HUES48 (cell line): ENCODE data around the gene OR2G6.
"Not testable (repeated sequence)": the region's sequence is repeated elsewhere in the genome, so short reads cannot be mapped to it uniquely, and the experiment has no call there.

Experiments
- H3K27ac ChIP-seq: one replicate; pipeline ENCODE4 v1.7.0; 2013; ENCODE audit warnings: low read depth, low read length, inconsistent platforms
- H3K27me3 ChIP-seq: 2 replicates; pipeline ENCODE4 v1.6.1; 2013; ENCODE audit warnings: mild to moderate bottlenecking, low read length; ENCODE audit not compliant: control insufficient read depth, insufficient read depth
- H3K36me3 ChIP-seq: 2 replicates; pipeline ENCODE4 v1.6.1; 2013; ENCODE audit warnings: low read length; ENCODE audit not compliant: control insufficient read depth, insufficient read depth
- H3K4me1 ChIP-seq: 2 replicates; pipeline ENCODE4 v1.6.1; 2013; ENCODE audit warnings: mild to moderate bottlenecking, low read length; ENCODE audit not compliant: control insufficient read depth, insufficient read depth
- H3K4me3 ChIP-seq: 2 replicates; pipeline ENCODE4 v1.5.1; 2013; ENCODE audit warnings: mild to moderate bottlenecking, low read depth, low read length
- H3K9ac ChIP-seq: 2 replicates; pipeline ENCODE4 v1.6.1; 2013; ENCODE audit warnings: mild to moderate bottlenecking, low read depth, low read length, moderate library complexity
- H3K9me3 ChIP-seq: 2 replicates; pipeline ENCODE4 v1.6.1; 2013; ENCODE audit warnings: low read length; ENCODE audit not compliant: control insufficient read depth, insufficient read depth

The OR2G6 gene

GRCh38 chr1:248507773-248508172 is at the start of gene OR2G6:
Gene OR2G6, plus strand, starts transcription at chr1:248508073. Its CDS starts 13,574 bp downstream, at chr1:248521647.
- H3K27me3 ChIP-seq, H3K9me3 ChIP-seq, H3K9ac ChIP-seq, H3K27ac ChIP-seq, H3K4me1 ChIP-seq, H3K36me3 ChIP-seq, H3K4me3 ChIP-seq: not testable (repeated sequence)

- H3K27ac ChIP-seq, H3K9ac ChIP-seq, H3K27me3 ChIP-seq, H3K4me3 ChIP-seq, H3K36me3 ChIP-seq, H3K4me1 ChIP-seq: not testable (repeated sequence)
- peaks cover 49% of the 10 kb centered on the region for H3K9me3 ChIP-seq
Observed at GRCh38 chr1:248459117-248459516, 48.8 kb upstream of the OR2G6 start.

GRCh38 chr1:248471154-248471553 is 36.7 kb upstream of the OR2G6 start:
- no peak overlapping the region for H3K27ac ChIP-seq
- no peaks in the 10 kb centered on the region for H3K4me1 ChIP-seq
- no peak overlapping the region for H3K4me3 ChIP-seq
- H3K27me3 ChIP-seq, result no peaks in the 10 kb centered on the region
- no peak overlapping the region for H3K9ac ChIP-seq
- H3K36me3 ChIP-seq, result no peaks in the 10 kb centered on the region
- H3K9me3 ChIP-seq, result peaks cover 44% of the 10 kb centered on the region

- not testable (repeated sequence) for H3K9ac ChIP-seq, H3K27me3 ChIP-seq, H3K4me3 ChIP-seq, H3K27ac ChIP-seq, H3K36me3 ChIP-seq, H3K4me1 ChIP-seq
- peaks cover 35% of the 10 kb centered on the region for H3K9me3 ChIP-seq
Observed at GRCh38 chr1:248472111-248472510, 35.8 kb upstream of the OR2G6 start.

- peaks cover 30% of the 10 kb centered on the region for H3K9me3 ChIP-seq
- H3K9ac ChIP-seq, H3K4me3 ChIP-seq, H3K4me1 ChIP-seq, H3K36me3 ChIP-seq, H3K27me3 ChIP-seq, H3K27ac ChIP-seq: not testable (repeated sequence)
Observed at GRCh38 chr1:248473051-248473450, 34.8 kb upstream of the OR2G6 start, which contains the start of gene OR2T3. Gene OR2T3, plus strand, starts transcription at chr1:248473351. Its CDS starts 0 bp downstream, at chr1:248473351.

- not testable (repeated sequence) for H3K4me1 ChIP-seq, H3K27me3 ChIP-seq, H3K36me3 ChIP-seq, H3K4me3 ChIP-seq, H3K27ac ChIP-seq, H3K9ac ChIP-seq
- peaks cover 18% of the 10 kb centered on the region; the same call in 1 of the 2 replicates for H3K9me3 ChIP-seq
Observed at GRCh38 chr1:248475660-248476059, 32.2 kb upstream of the OR2G6 start.

GRCh38 chr1:248481686-248482579 is 25.9 kb upstream of the OR2G6 start:
- peaks cover 14% of the 10 kb centered on the region for H3K9me3 ChIP-seq
- H3K27ac ChIP-seq, H3K27me3 ChIP-seq, H3K4me3 ChIP-seq, H3K36me3 ChIP-seq, H3K9ac ChIP-seq, H3K4me1 ChIP-seq: not testable (repeated sequence)

- H3K9ac ChIP-seq, H3K4me1 ChIP-seq: not testable (repeated sequence)
Observed at GRCh38 chr1:248488289-248488688, 19.6 kb upstream of the OR2G6 start, which contains the start of gene OR2T5. Gene OR2T5, plus strand, starts transcription at chr1:248488589. Its CDS starts 0 bp downstream, at chr1:248488589.

GRCh38 chr1:248496661-248497060 is 11.2 kb upstream of the OR2G6 start:
- H3K27me3 ChIP-seq, H3K36me3 ChIP-seq, H3K9me3 ChIP-seq, H3K27ac ChIP-seq, H3K4me1 ChIP-seq, H3K9ac ChIP-seq, H3K4me3 ChIP-seq: not testable (repeated sequence)

More at GRCh38 chr1:248488289-248488688, 19.6 kb upstream of the OR2G6 start, which contains the start of gene OR2T5:
- not testable (repeated sequence) for H3K4me3 ChIP-seq, H3K27ac ChIP-seq, H3K27me3 ChIP-seq, H3K36me3 ChIP-seq, H3K9me3 ChIP-seq

GRCh38 chr1:248500305-248501035 is 7.4 kb upstream of the OR2G6 start:
- H3K27ac ChIP-seq, H3K27me3 ChIP-seq, H3K9me3 ChIP-seq, H3K4me3 ChIP-seq, H3K36me3 ChIP-seq, H3K4me1 ChIP-seq, H3K9ac ChIP-seq: not testable (repeated sequence)

GRCh38 chr1:248510217-248510616 is 2.3 kb downstream of the OR2G6 start:
- H3K4me3 ChIP-seq, H3K36me3 ChIP-seq, H3K27ac ChIP-seq, H3K4me1 ChIP-seq, H3K27me3 ChIP-seq, H3K9ac ChIP-seq, H3K9me3 ChIP-seq: not testable (repeated sequence)
